GM18907 (cell line): ENCODE measurements around the gene LARGE2.

Experiments used
- ATAC-seq: cut with Tn5 transposase; IDR thresholded peaks from one replicate; pipeline ENCODE4 v1.9.1; 2021; ENCODE audit warnings: mild to moderate bottlenecking, moderate library complexity; ENCODE audit not compliant: unreplicated experiment

LARGE2 gene

DNA sequence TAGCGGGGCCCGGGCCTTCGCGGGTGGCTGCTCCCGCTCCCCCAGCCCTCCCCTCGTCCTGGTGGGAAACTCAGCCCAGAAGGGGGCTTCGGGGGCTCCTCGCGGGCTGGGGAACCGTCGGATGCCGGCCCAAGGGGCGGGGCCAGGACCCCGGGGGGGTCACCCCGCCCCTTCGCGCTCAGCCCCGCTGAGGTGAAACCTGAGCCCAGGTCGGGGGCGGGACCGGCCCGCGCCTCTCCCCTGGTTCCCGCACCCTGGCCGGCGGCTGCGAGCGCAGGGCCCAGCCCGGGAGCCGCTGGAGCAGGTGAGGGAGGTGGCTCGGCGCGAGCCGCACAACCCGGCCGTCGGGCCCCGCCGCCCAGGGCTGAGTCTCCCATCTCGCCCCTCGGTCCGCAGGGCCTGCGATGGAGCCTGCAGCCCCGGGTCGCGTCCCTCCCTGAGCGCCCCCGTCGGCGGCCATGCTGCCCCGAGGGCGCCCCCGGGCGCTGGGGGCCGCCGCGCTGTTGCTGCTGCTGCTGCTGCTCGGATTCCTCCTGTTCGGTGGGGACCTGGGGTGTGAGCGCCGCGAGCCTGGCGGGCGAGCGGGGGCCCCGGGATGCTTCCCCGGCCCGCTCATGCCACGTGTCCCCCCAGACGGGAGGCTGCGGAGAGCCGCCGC lies at the start of gene LARGE2:
LARGE2 (plus strand) TSS at position 232 of the 658 bp plus-strand sequence; CDS start at position 459, 227 bp downstream.
- no peak for ATAC-seq

DNA sequence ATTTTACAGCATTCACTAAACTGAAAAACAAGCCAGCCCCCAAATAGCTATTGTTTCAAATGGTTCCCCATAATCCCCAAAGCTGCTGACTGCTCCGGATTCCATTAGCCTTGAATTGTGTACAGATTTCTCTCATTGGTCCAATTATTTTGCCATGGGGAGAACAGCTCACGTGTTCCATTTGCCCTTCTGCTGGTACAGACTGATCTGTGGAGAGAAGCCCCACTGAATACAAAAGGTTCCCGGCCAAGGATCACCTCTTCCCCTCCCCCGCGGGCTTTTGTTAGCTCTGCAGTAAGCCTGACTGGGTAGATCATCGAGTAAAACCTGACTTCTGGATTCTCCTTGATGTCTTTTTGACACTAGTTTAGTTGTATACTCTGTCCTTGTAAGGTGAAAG lies 46.1 kb upstream of the LARGE2 start:
- ATAC-seq: no peak

DNA sequence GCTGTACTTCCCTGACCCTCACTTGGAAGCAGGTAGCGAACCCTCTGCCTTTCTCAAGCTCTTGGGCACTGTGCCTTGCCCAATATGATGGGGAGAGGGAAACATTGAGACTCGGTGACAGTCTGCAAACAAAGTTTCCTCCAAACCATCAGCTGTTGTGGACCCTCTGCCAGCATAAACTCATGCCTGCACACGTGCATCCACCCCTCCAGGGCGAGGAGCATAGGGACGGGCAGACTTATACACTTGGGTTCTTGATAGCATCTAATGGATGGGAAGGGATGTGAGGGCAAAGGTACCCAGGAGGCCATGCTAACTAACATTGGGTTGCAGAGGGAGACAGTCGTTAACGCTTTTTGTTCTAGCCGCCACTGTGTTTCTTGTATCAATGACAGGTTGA lies 45.2 kb upstream of the LARGE2 start:
- no peak for ATAC-seq

DNA sequence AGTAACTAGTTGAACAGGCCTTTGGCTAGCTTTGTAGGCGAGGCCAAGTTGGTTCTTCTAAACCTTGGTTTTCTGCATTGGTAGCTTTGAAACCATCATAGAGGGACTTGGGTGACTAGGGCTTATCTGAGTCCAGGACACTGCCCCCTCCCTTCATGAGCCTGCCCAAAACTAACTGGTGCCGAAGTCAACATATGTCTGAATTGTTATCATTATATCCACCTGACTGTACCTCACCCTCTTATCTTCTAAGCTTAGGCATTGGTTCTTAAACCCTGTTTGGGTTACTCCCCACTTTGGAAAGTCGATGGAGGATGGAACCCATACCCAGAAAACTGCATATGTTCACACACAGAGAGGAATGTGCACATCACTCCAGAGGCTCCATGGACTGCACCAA lies 44.6 kb upstream of the LARGE2 start:
- ATAC-seq: no peak

DNA sequence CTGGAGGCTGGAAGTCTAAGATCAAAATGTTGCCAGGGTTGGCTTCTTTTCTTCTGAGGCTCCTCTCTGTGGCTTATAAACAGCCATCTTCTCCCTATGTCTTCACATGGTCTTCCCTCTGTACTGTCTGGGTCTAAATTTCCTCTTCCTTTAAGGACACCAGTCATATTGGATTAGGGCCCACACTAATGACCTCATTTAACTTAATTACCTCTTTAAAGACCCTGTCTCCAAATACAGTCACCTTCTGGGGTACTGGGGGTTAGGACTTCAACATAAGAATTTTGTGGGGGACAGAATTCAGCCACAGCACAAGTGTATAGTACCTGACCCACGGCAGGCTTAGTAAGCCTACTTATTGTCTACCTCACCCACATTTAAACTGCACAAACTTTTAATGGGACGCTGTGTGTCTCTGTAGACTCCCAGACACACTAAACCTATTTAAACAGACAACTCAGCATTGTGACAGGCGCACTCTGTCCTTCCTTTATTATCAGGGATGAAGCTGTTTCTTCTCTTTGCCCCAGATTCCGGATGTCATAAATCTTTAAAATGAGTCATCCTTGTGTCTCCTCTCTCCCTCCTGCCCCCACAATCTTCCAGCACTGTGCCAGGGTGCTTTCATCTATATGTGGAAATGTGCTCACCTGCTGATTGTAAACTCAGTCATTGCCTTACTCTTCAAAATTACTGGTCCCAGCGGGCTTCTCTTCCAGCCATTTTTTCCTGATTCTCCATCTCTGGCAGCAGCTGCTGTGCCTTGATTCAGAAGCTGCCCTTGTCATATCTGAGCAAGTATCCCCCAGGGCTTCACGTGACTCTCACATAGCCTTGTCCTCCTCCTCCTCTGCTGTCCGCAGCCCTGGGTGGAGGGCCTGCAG lies 42.4 kb upstream of the LARGE2 start:
- ATAC-seq: no peak

DNA sequence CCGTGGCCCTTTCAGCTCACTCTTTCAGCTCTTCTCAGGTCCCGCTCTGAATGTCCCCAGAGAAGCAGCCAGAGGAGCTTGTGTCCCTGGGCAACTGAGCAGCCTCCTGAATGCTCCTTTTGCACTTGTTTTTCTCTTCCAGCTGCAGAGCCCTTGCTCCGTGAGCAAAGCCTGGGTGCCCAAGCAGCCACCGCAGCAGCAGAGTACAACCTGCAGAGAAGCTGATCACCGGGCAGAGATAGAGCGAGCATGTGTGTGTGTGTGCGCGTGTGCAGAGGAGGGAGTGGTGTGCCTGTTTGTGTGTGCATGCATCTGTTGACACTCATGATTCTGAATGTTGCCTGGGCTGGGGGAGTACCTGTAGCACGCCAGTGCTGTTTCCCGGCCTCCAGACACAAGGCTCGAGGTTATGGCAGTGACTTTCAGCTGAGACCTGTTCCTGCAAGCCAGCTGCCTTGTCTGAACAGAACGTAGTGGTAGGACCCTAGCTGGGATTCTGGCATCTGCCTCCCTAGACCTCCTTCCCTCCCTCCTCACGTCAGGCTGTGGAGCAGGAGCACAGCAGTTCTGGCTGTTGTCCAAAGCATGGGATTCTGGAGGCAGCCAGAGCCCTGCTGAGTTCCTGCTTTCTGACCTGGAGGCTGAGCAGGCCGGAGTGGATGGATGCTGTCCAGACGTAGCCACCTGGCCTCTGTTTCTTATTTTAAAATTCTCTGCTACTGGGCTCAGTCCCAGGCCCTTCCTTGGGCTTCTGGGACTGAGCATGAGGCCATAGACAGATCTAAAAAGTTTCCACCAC lies 41.5 kb upstream of the LARGE2 start:
- no peak for ATAC-seq

DNA sequence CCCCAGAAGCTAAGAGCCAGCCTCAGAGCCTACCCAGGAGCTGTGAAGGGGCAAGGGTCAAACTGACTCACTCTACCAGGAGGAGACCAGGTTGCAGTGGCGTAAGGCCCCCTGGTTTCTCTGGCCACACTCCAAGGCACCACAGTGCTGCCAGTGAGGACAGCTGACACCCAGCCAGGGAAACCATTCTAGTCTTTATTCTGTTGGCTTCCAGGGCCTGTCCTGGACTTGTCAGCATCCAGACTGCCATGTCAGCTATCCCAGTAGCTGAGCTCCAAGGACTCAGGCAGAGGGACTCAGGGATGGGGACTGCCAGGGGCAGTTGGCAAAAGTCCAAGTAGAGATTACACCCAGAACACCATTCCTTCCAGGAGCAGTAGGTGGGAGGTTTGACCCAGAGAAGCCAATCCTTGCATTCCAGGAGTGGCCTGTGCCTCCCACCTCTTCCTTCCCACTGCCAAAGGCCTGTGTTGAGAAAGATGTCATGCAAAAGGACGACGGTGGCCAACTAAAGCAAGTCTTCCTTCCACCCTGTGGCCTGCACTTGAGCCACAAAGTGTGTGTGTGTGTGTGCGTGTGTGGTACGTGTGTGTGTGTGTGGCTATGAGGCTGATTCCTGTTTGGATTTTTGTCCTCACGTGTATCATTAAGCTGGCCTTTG lies 40.6 kb upstream of the LARGE2 start:
- ATAC-seq: no peak

DNA sequence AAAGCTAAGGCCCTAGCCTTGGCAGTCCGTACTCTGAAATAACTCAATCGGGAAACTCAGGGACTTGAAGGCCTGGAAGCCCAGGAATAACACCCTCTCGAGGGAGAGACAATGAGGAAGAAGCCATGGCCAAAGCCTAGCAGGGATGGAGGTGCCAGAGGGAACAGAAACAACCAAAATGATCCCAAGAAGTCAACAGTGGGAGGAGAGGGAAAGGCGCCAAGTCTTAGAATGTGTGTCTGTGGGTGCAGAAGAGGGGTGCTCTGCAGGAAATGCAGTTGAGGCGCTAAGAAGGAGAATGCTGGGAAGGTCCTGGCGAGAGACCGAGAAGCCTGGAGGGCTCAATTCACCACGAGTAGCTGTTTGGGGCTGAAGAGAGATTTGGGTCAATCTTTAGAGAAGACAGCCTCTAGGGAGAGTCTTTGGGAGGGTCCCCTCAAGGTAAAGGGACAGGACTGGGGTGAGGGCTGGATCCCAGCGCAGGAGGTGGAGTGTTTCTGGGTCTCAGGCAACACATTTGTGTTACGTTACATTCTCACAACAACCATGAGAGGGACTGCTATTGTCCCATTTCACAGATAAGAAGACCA lies 37.8 kb upstream of the LARGE2 start:
- no peak for ATAC-seq

DNA sequence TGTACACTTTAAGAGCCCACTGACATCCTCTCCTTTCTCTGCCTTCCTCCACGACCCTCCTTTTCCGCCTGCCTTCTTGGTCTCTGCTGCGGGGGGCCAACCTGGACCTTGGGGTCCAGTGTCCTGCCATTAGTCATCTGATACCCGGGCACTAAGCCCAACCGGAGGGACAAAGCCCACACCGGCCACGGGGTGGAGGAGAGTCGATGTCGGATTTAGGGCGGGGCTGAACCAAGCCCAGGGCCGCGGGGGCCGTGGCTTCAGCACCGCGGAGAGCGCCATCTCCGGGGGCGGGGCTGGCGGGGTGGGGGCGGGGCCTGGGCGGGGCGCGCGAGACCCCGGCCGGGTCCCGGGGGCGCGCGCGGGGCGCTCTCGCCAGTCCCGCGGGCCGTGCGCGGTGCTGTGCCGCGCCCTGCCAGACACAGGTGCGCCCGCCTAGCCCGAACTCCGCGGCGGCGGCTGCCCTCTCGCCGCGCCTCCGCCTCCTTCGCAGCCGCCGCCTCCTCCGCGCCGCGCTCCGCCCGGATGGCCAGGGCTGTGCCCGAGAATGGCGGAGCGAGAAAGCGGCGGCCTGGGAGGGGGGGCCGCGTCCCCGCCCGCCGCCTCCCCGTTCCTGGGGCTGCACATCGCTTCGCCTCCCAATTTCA lies 37.1 kb upstream of the LARGE2 start, which contains the start of gene MAPK8IP1:
MAPK8IP1 (plus strand) TSS at position 378 of the 647 bp plus-strand sequence; CDS start at position 548, 170 bp downstream.
- peak; percentile 59 for ATAC-seq

DNA sequence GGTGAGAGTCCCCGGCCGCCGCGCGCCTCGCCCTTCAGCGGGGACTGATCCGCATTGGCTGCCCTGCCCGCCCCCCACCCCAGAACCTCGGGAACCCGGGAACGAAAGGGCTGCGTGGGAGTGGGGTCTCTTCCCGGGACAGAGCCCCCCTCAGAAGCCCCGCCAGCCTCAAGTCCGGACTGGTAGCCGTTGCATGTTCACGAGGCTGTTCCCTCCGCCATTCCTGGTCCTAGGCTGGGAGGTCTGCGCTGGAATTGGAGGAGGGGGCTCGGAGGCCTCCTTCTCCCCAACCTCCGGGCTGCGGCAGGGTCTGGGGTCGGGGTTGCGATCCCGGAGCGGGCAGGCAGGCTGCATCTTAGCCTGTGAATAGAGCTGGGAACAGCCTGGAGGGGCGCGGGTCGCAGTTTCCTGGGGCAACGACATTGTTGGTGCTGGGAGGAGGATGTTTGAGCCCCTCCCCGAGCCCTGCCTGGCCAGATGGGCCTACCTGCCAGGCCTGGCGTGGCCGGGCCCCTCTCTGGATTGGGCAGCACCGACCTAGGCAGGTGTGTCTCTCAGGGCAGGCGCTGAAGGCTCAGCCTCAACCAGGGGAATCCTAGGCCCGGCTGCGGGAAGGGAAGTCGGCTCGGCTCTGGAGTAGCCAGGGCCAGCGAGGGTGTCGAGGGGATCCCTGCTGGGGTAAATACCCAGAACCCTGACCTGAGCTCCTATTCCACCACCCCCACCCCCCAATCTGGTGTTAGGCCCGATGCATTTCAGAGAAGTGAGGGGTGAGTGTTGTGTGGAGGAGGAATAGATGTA lies 36.3 kb upstream of the LARGE2 start:
- ATAC-seq: no peak

DNA sequence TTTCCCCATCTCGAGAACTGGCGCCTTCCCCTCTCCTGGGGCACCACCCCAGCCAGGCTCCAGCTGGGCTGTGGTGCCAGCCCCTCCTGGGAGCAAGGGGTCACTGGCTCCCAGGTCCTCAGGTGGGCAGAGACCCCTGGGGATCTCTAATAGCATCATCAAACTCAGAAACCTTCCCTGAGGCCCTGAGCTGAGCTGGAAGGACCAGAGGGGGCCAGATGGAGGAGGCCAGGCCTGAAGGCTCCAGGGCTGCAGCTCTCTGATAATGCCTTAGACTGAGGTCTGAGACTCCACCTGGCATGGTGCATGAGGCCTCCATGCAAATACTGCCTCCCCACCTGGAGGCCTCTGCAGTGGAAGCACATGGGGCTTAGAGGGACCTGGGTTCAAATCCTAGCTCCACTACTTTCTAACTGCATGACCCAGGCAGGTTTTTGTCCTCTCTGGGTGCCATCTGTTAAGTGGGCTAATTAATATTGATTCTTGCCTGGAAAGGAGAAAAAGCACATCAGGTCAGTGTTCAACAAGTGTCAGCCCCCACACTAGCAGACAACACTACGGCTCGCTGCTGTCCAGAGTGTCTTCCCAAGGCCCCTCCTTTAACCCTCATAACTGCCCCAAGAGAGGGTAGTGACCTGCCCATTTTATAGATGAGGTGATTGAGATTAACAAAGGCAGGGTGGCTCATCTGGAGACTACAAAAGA lies 35.5 kb upstream of the LARGE2 start:
- ATAC-seq: no peak

DNA sequence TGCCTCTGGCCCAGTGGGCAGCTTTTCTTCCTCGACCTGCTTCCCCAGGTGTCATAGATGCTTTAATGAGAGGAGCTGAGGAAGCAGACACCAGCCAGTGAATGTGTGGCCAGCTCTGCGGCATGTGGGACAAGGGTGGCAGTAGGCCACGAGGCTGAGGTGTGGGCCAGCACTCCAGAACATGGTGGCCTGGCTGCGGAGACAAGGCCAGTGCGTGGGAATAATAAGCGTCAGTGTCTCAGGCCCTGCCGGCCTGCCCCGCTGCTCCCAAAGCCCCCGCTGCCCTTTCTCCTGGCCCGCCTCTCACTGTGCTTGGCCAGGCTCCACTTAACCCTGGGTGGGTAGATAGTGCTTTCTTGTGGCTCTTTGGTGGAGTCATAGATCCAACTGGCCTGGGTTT lies 34.9 kb upstream of the LARGE2 start:
- no peak for ATAC-seq

DNA sequence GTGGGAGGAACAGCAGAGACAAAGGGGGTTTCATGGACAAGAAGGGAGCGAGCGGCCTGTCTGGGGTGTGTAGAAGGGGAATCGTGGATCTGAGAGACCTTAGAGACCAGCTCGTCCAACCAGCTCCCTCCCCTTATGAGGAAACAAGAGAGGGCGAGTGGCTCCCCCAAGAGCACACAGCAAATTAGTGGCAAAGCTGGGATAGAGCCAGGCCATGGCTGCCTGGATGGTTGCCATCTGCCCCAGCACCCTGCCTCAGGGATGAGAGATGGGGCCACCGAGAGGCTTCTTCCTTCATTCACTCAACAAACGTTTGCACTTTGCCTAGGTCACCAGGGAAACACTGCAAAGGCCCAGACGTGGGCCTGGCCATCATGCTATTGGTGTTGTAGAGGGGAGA lies 32.9 kb upstream of the LARGE2 start:
- no peak for ATAC-seq

DNA sequence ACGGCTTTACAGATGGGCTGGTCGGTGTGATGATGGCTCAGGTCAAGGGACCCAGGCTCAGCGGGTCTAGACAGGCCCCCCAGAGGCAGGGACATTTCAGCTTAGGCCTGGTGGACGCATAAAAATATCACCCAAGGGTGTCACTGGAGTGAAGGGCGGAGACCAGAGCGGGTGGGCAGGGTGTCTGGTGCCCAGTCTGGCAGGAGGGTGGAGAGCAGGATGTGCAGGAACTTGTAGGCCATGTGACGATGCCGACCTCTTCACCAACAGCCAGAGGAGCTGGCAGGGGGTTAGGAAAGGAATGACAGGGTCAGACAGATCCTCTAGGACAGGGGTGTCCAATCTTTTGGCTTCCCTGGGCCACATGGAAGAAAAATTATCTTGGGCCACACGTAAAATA lies 32.5 kb upstream of the LARGE2 start:
- ATAC-seq: no peak

DNA sequence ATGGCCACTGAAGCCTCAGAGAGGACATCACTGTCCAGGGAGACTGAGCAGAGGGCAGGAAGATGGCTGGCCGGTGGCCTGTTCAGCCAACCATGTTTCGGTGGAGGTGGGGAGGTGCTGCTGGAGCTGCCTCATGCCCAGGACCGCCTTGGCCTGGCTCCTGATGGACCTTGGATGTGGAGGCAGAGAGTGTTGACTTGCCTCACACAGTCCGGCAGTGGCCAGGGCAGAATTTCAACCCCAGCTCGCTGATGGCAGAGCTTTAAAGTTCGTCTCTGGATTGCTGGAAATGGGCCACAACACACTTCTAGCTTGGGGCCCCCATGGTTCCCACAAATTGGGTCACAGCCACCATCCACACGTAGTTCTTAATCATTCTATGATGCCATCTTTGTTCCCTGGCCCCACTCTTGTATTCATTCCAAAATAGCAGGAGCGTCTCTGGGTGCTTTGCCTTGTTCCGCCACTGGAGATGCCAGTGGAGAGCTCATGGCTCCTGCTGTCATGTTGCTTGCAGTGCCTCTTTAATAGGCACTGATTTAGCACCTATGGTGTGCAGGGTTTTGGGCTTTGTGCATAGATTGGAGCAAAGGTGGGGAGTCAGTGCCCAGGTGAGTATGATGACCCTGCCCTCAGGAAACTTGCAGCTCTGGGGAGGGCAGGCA lies 31.4 kb upstream of the LARGE2 start:
- no peak for ATAC-seq

DNA sequence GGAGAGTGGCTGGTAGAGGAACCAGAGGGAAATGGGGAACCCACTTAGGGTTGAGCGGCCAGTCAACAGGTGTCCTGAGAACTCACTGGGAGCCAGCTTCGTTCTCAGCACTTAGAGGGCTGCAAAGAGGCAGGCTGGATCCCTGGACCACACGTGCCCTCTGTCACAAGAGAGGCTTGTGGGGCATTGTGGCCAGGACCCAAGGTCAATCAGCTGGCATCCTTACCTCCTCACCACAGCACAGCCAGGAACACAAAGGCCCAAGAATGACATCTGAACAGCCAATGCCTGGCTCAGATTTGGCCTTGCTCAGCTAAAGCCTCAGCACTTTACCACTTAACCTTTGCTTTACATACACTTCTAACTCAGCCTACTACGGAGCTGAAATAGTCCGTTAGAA lies 29.6 kb upstream of the LARGE2 start:
- ATAC-seq: no peak

DNA sequence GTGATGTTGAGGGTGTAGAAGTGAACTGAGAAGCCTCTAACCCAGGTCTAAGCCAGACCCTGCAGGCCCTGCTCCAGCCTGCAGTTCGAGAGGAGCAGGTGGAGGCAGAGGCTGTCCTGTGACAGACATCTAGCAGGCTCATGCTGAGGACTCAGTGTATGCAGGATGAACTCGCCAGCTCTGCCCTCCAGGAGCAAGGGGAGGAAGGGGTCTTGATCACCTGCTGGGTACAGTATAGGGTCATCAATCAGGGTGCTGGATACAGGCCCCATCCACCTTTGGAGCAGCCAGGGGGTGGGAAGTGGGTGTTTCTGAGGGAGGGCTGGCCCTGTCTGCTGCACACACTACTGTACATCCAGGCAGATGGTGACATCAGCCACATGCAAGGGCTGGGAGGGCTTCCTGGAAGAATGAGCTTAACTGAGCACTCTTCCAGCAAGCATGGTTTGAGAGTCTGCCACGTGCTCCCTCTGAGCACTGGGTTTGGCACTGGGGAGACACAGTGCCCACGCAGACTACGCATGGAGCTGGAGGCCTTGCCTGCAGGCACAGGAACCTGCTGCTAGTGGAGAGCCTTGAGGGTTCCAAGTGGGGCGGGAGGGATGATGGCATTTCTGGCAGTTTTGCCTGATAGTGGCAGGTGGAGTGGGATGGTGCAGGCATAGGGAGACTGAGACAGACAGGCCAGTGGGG lies 27.8 kb upstream of the LARGE2 start:
- ATAC-seq: no peak
